C4-2B (cell line): ENCODE results near the gene PLA2G3.

Experiments
- ZFX ChIP-seq: fragments of 450-650 bp; IDR thresholded peaks from 2 replicates; pipeline ENCODE4 v1.6.1; 2017
- TF ChIP-seq, protein P1 (sequence below): fragments of 450-650 bp; conservative IDR thresholded peaks from 2 replicates; pipeline ENCODE4 v1.5.1; 2017; ENCODE audit warnings: mild to moderate bottlenecking

- TF ChIP-seq, protein P1, sequence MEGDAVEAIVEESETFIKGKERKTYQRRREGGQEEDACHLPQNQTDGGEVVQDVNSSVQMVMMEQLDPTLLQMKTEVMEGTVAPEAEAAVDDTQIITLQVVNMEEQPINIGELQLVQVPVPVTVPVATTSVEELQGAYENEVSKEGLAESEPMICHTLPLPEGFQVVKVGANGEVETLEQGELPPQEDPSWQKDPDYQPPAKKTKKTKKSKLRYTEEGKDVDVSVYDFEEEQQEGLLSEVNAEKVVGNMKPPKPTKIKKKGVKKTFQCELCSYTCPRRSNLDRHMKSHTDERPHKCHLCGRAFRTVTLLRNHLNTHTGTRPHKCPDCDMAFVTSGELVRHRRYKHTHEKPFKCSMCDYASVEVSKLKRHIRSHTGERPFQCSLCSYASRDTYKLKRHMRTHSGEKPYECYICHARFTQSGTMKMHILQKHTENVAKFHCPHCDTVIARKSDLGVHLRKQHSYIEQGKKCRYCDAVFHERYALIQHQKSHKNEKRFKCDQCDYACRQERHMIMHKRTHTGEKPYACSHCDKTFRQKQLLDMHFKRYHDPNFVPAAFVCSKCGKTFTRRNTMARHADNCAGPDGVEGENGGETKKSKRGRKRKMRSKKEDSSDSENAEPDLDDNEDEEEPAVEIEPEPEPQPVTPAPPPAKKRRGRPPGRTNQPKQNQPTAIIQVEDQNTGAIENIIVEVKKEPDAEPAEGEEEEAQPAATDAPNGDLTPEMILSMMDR = no peak
- TF ChIP-seq ZFX = no peak
Observed at GRCh38 chr22:31124811-31125465, 15.4 kb downstream of the PLA2G3 start.
